GM23338 (cell line): ENCODE data around the gene RECQL5.

Experiments
- CREB1 ChIP-seq: fragments of 250-450 bp; sonication (Bioruptor Pico); IDR thresholded peaks from 2 replicates; pipeline ENCODE4 v1.5.0; 2020; ENCODE audit warnings: low read depth, mild to moderate bottlenecking, moderate library complexity
- EZH2 ChIP-seq: fragments of 200-600 bp; sonication (generic); IDR thresholded peaks from one replicate; pipeline ENCODE4 v1.8.0; 2017; ENCODE audit warnings: antibody characterized with exemption, mild to moderate bottlenecking, low read depth; ENCODE audit not compliant: unreplicated experiment
- EZH2phosphoT487 ChIP-seq: fragments of 200-600 bp; sonication (generic); IDR thresholded peaks from one replicate; pipeline ENCODE4 v1.8.1; 2018; ENCODE audit warnings: antibody characterized with exemption; ENCODE audit not compliant: unreplicated experiment
- NANOG ChIP-seq: IDR thresholded peaks from 2 replicates; pipeline ENCODE4 v1.6.1; 2016; ENCODE audit warnings: antibody characterized with exemption, borderline replicate concordance
- POLR2AphosphoS5 ChIP-seq: IDR thresholded peaks from 2 replicates; pipeline ENCODE4 v1.6.1; 2016; ENCODE audit warnings: antibody characterized with exemption, low read depth
- STAT1 ChIP-seq: IDR thresholded peaks from one replicate; pipeline ENCODE4 v1.6.1; 2016; ENCODE audit warnings: antibody characterized with exemption; ENCODE audit not compliant: unreplicated experiment
- TF ChIP-seq, protein P1 (sequence below), 2 experiments: fragments of 200-600 bp in 1 of 2; sonication (generic) in 1 of 2; conservative IDR thresholded peaks; 2 replicates each; pipeline versions ENCODE4 v1.5.1 to v1.6.1; 2016 to 2017; ENCODE audit warnings: antibody characterized with exemption in 2 of 2, low read depth in 2 of 2, mild to moderate bottlenecking in 2 of 2, moderate library complexity in 1 of 2
- TF ChIP-seq, protein P2 (sequence below): IDR thresholded peaks from one replicate; pipeline ENCODE4 v1.6.1; 2018; ENCODE audit warnings: antibody characterized with exemption; ENCODE audit not compliant: unreplicated experiment

DNA sequence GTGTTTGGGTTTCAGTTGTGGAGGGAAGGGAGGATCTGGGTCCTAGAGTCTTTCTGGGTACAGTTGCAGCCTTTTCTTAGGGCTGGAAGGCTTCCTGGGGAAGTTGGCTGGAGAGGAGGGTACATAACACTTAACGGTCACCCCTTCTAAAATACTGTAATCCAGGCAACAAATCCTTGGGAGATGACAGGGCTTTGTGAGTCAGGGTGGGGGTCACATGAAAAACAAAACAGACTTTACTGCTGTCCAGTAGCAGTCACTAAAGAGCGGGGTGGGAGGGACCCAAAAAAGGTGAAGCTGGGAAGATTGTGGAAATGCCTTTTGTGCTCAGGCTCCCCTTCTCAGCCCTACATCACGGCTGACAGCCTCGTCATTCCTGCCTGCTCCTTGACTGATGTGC lies 6.5 kb upstream of the RECQL5 start:
- no peak for TF ChIP-seq EZH2
- TF ChIP-seq, protein P1, sequence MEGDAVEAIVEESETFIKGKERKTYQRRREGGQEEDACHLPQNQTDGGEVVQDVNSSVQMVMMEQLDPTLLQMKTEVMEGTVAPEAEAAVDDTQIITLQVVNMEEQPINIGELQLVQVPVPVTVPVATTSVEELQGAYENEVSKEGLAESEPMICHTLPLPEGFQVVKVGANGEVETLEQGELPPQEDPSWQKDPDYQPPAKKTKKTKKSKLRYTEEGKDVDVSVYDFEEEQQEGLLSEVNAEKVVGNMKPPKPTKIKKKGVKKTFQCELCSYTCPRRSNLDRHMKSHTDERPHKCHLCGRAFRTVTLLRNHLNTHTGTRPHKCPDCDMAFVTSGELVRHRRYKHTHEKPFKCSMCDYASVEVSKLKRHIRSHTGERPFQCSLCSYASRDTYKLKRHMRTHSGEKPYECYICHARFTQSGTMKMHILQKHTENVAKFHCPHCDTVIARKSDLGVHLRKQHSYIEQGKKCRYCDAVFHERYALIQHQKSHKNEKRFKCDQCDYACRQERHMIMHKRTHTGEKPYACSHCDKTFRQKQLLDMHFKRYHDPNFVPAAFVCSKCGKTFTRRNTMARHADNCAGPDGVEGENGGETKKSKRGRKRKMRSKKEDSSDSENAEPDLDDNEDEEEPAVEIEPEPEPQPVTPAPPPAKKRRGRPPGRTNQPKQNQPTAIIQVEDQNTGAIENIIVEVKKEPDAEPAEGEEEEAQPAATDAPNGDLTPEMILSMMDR (conservative IDR thresholded peaks at IDR 0.05; ENCODE audit: low read depth in 2 of 2): no peak
- TF ChIP-seq POLR2AphosphoS5: no peak
- TF ChIP-seq CREB1: no peak
- TF ChIP-seq STAT1: no peak
- TF ChIP-seq, protein P2, sequence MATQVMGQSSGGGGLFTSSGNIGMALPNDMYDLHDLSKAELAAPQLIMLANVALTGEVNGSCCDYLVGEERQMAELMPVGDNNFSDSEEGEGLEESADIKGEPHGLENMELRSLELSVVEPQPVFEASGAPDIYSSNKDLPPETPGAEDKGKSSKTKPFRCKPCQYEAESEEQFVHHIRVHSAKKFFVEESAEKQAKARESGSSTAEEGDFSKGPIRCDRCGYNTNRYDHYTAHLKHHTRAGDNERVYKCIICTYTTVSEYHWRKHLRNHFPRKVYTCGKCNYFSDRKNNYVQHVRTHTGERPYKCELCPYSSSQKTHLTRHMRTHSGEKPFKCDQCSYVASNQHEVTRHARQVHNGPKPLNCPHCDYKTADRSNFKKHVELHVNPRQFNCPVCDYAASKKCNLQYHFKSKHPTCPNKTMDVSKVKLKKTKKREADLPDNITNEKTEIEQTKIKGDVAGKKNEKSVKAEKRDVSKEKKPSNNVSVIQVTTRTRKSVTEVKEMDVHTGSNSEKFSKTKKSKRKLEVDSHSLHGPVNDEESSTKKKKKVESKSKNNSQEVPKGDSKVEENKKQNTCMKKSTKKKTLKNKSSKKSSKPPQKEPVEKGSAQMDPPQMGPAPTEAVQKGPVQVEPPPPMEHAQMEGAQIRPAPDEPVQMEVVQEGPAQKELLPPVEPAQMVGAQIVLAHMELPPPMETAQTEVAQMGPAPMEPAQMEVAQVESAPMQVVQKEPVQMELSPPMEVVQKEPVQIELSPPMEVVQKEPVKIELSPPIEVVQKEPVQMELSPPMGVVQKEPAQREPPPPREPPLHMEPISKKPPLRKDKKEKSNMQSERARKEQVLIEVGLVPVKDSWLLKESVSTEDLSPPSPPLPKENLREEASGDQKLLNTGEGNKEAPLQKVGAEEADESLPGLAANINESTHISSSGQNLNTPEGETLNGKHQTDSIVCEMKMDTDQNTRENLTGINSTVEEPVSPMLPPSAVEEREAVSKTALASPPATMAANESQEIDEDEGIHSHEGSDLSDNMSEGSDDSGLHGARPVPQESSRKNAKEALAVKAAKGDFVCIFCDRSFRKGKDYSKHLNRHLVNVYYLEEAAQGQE: no peak
- no peak for TF ChIP-seq EZH2phosphoT487
- no peak for TF ChIP-seq NANOG
